Heart right ventricle (tissue), 16 donors: ENCODE measurements around the gene ZSCAN10. TPM values are rescaled to one million over a fixed set of nuclear protein-coding genes. Genes with fewer than 3 reads are reported as not detected.

Source experiments
- ATAC-seq, 8 donors: fragments of 200-7000 bp; cut with Tn5 transposase; one replicate each; pipeline ENCODE4 v1.9.1; 2020; ENCODE audit warnings: mild to moderate bottlenecking in 8 of 8, moderate library complexity in 8 of 8, moderate number of reproducible peaks in 1 of 8
- DNase-seq, 2 donors: peaks; one replicate each; pipeline ENCODE4 v3.0.0-alpha.2; 2020
- H3K27ac ChIP-seq, 10 donors: fragments of 200-600 bp; sonication (generic) in 2 of 10; one replicate each; pipeline versions ENCODE4 v1.5.0 to v1.8.0; 2020 to 2022; ENCODE audit warnings: mild to moderate bottlenecking in 3 of 10
- H3K27me3 ChIP-seq, 7 donors: fragments of 200-600 bp; one replicate each; pipeline ENCODE4 v1.8.0; 2021 to 2022; ENCODE audit warnings: mild to moderate bottlenecking in 2 of 7
- H3K36me3 ChIP-seq, 9 donors: fragments of 200-600 bp; sonication (generic) in 1 of 9; one replicate each; pipeline versions ENCODE4 v1.5.0 to v1.8.0; 2020 to 2022; ENCODE audit warnings: mild to moderate bottlenecking in 2 of 9
- H3K4me1 ChIP-seq, 9 donors: fragments of 200-600 bp; sonication (generic) in 1 of 9; one replicate each; pipeline versions ENCODE4 v1.5.0 to v1.8.0; 2020 to 2022; ENCODE audit warnings: mild to moderate bottlenecking in 4 of 9
- H3K4me3 ChIP-seq, 10 donors: fragments of 200-600 bp; sonication (generic) in 2 of 10; one replicate each; pipeline versions ENCODE4 v1.5.0 to v1.8.0; 2020 to 2022; ENCODE audit warnings: mild to moderate bottlenecking in 7 of 10, moderate library complexity in 2 of 10
- H3K9me3 ChIP-seq, 11 donors: fragments of 200-600 bp in 10 of 11; sonication (generic) in 2 of 11; one replicate each; pipeline versions ENCODE4 v1.5.0 to v1.8.0; 2013 to 2022; ENCODE audit warnings: mild to moderate bottlenecking in 2 of 11, control low read depth in 1 of 11, moderate library complexity in 1 of 11
- CTCF ChIP-seq, 9 donors: fragments of 200-600 bp; sonication (generic) in 2 of 9; IDR thresholded peaks; one replicate each; pipeline versions ENCODE4 v1.5.0 to v1.8.0; 2021 to 2022; ENCODE audit warnings: antibody characterized with exemption in 9 of 9, mild to moderate bottlenecking in 5 of 9, moderate library complexity in 1 of 9
- WGBS, 2 donors: extraction: QIAGEN DNeasy Blood & Tissue Kit; methylation state at CpG; one replicate each; pipeline ENCODE4 v1.1.7; 2013; ENCODE audit warnings: inconsistent platforms in 1 of 2; 5-methylcytosine and 5-hydroxymethylcytosine counted together
- intact Hi-C, 10 donors: fragments of 100-400 bp; cut with DNase I; formaldehyde crosslinking; loops; one replicate each; pipeline versions ENCODE4 v1.11.1 to v1.14.2; 2022
- polyA plus RNA-seq, 2 donors: library from polyadenylated mRNA; stranded (reverse); fragments of 200-250 nt; gene quantifications; one replicate each; pipeline ENCODE4 v1.2.3, GENCODE V29; 2013
- total RNA-seq, 10 donors: library from RNA; stranded (reverse); fragmentation: NEBNext Ultra II Directional in 3 of 10; extraction: Animal tissue kit (Norgen Biotek cat#: 25700) in 3 of 10; gene quantifications; one replicate each; pipeline versions ENCODE4 v1.2.1 to v1.2.4, GENCODE V29; 2021 to 2023
- donor health status: Arrhythmogenic right ventricular cardiomyopathy.
- donor health status: ischemic (EF 13 %, LVEDD 7.1; RV severe dilation, severe dysfunction).
- donor health status: healthy with polysubstance abuse.
- donor health status: DM: no; HTN: yes; CAD: no.
- donor health status: DM: no; HTN: no; CAD: no.
- donor health status: ischemic (EF 25% LVEDD 6.9; RV normal size, moderate dysfunction).
- donor health status: ischemic (EF 25% LVEDD 5.7; RV mildly dilated, moderate dysfunction).
- donor health status: healthy.
- donor health status: DM: yes; HTN: yes; CAD: no.
- donor health status: Ischemic cardiomyopathy.
- donor health status: ischemic (EF 35%, LVEDD 5.7; RV mildly dilated, moderate dysfunction).
- donor health status: nonischemic (EF 11% LVEDD 7.7; RV severe dilation, severe dysfunction).
- donor health status: DM: yes; HTN: yes; CAD: no.
- donor health status: PGD.
- donor health status: ischemic (EF 29% LVEDD 5.4; RV normal size, mild dysfunction).
- donor health status: nonischemic (EF 23%, LVEDD 6.1; RV moderate dilation, normal function).

ZSCAN10 gene
- total and polyA plus RNA-seq, 12 donors = 0.01 to 0.07 TPM; not detected in 10

DNA sequence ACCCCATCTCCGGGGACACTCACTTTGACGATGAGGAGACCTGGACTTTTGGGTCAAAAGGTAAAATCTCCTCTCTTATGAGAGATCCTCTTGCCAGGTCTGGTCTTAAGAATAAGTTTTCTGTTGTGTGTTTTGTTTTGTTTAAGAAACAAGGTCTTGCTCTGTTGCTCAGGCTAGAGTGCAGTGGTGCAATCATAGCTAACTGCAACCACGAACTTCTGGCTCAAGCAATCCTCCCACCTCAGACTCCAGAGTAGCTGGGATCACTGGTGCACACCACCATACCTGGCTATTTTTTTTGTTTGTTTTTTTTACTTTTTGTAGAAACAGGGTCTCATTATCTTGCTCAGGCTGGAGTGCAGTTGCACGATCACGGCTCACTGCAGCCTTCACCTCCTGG lies 48.6 kb downstream of the ZSCAN10 start:
- Histone ChIP-seq H3K36me3 (no peaks in the 10 kb centered on the region), H3K4me3 (peak overlapping the region in 1 of 10 donors; percentile 65), H3K27me3 (peaks cover 6 to 54% (median 41%) of the 10 kb centered on the region in 7 donors), H3K27ac (peak overlapping the region in 1 of 10 donors; percentile 70), H3K4me1 (peaks cover 10 to 24% (median 15%) of the 10 kb centered on the region in 9 donors), H3K9me3 (no peaks in the 10 kb centered on the region)
- WGBS, 2 donors = 78 to 79% methylated on average over 5 of the region's 5 CpGs
- intact Hi-C loops = loop anchor here in 3 of 10 donors (10.0 kb wide), 2 partner anchors 64 to 114 kb away; partner anchors contain the start of gene ZNF205 (in 1 of the 3)
- DNase-seq (no peak), ATAC-seq (no peak)
- TF ChIP-seq CTCF (IDR thresholded peaks at IDR 0.05) = no peak

DNA sequence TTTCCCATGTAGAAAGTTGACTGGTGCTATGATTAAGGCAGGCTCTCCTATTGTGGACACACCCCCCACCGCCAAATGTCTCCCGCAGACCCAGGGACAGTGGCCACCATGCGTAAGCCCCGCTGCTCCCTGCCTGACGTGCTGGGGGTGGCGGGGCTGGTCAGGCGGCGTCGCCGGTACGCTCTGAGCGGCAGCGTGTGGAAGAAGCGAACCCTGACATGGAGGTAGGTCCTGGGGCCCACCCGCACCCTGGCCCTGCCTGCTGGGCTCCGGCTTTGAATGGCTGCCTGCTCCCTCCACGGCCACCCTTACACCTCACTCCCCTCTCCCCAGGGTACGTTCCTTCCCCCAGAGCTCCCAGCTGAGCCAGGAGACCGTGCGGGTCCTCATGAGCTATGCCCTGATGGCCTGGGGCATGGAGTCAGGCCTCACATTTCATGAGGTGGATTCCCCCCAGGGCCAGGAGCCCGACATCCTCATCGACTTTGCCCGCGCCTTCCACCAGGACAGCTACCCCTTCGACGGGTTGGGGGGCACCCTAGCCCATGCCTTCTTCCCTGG lies 49.1 kb downstream of the ZSCAN10 start:
- Histone ChIP-seq H3K27me3 (peaks cover 6 to 59% (median 45%) of the 10 kb centered on the region in 7 donors), H3K36me3 (no peaks in the 10 kb centered on the region), H3K27ac (peak overlapping the region in 1 of 10 donors; percentile 70), H3K4me3 (peak overlapping the region in 1 of 10 donors; percentile 65), H3K4me1 (peaks cover 13 to 24% (median 19%) of the 10 kb centered on the region in 9 donors), H3K9me3 (no peaks in the 10 kb centered on the region)
- WGBS, 2 donors = 83 to 88% methylated on average over 24 to 26 of the region's 26 CpGs
- DNase-seq (no peak), ATAC-seq (no peak)
- TF ChIP-seq CTCF (IDR thresholded peaks at IDR 0.05) = no peak
- intact Hi-C loops = loop anchor here in 3 of 10 donors (10.0 kb wide), 2 partner anchors 65 to 115 kb away; partner anchors contain the start of gene ZNF205 (in 1 of the 3)

DNA sequence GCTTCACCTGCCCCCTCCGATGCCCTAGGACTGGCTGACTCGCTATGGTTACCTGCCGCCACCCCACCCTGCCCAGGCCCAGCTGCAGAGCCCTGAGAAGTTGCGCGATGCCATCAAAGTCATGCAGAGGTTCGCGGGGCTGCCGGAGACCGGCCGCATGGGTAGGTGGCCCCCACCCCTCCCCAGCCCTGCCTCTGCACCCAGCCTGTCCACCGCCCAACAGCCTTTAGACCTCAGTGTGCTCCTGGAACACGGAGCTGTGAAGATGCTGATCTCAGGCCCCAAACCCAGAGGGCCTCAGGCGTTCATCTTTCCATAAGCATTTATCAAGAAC lies 51.7 kb downstream of the ZSCAN10 start:
- peak overlapping the region in 2 of 10 donors; percentile 65 for H3K4me3 ChIP-seq
- DNase-seq (no peak), ATAC-seq (no peak)
- intact Hi-C loops = no loop called here
- 19 to 24% methylated on average over 13 of the region's 13 CpGs for WGBS, 2 donors
- peak overlapping the region in 1 of 10 donors; percentile 84 for H3K27ac ChIP-seq
- peaks cover 13 to 26% (median 19%) of the 10 kb centered on the region in 9 donors for H3K4me1 ChIP-seq
- H3K36me3 ChIP-seq = no peaks in the 10 kb centered on the region
- TF ChIP-seq CTCF (IDR thresholded peaks at IDR 0.05) = no peak
- H3K27me3 ChIP-seq = peaks cover 6 to 82% (median 71%) of the 10 kb centered on the region in 7 donors
- H3K9me3 ChIP-seq = no peaks in the 10 kb centered on the region

DNA sequence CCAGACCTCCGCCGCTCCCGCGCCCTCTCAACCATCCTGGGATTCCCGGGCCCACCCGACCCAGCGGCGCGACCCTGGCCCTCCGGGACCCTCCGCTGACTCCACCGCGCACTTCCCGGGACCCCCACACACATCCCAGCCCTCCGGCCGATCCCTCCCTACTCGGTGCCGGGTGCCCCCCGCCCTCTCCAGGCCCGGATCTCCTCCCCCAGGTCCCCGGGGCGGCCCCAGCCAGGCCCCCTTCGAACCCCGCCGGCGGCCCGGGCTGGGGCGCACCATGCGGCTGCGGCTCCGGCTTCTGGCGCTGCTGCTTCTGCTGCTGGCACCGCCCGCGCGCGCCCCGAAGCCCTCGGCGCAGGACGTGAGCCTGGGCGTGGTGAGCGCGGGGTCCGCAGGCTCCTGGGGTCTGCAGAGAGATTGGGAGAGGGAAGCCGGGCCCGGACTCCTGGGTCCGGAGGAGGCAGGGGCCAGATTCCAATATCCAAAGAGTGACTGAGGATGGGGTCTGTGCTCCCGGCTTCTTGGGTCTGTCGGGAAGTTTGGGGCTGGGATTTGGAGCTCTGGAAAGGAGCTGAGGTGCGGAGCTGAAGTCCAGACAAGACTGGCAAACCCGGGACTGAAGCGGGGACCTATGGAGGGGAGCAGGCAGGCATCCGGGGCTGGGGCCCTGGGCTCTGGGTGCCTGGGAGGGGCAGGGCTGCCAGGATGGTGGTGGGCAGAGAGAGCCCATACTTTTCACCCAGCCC lies 52.3 kb downstream of the ZSCAN10 start:
- TF ChIP-seq CTCF (IDR thresholded peaks at IDR 0.05) = no peak
- no peaks in the 10 kb centered on the region for H3K36me3 ChIP-seq
- ATAC-seq (peak in 3 of 8 donors; percentile 17 to 28 (median 27)), DNase-seq (no peak)
- intact Hi-C loops = no loop called here
- 2% methylated on average over 53 to 54 of the region's 54 CpGs for WGBS, 2 donors
- H3K27ac ChIP-seq = peak overlapping the region in 2 of 10 donors; percentile 44 to 84
- H3K4me1 ChIP-seq = peaks cover 13 to 26% (median 19%) of the 10 kb centered on the region in 9 donors
- H3K9me3 ChIP-seq = no peaks in the 10 kb centered on the region
- H3K27me3 ChIP-seq = peaks cover 6 to 87% (median 74%) of the 10 kb centered on the region in 7 donors
- peak overlapping the region; percentile 15 to 65 (median 55) for H3K4me3 ChIP-seq
